Keratinocyte (primary cell): ENCODE results near the gene RHOU. TPM values are rescaled to one million over a fixed set of nuclear protein-coding genes. Genes with fewer than 3 reads are reported as not detected.

Source experiments
- DNase-seq: peaks from one replicate; pipeline ENCODE4 v3.0.0-alpha.2; 2011; ENCODE audit warnings: low read depth, missing footprints, low spot score
- FAIRE-seq: peaks from 2 replicates; lab custom pipeline; 2011; peaks lifted over from hg19 to GRCh38; lab: Jason Lieb, UNC
- H2AFZ ChIP-seq: 2 replicates; pipeline ENCODE4 v1.6.0; 2012; ENCODE audit warnings: low read length, control low read depth, inconsistent platforms; ENCODE audit not compliant: control insufficient read depth
- H3K27ac ChIP-seq: 2 replicates; pipeline ENCODE4 v1.5.1; 2011; ENCODE audit warnings: low read length; ENCODE audit not compliant: control insufficient read depth, insufficient read depth
- H3K27me3 ChIP-seq: 3 replicates; pipeline ENCODE4 v1.6.0; 2011; ENCODE audit warnings: low read length; ENCODE audit not compliant: control insufficient read depth, insufficient read depth; ENCODE audit errors: extremely low read depth
- H3K36me3 ChIP-seq, 2 experiments: 2 replicates in 1 of 2; 3 replicates in 1 of 2; pipeline ENCODE4 v1.5.1; 2011; ENCODE audit warnings: low read length in 2 of 2, mild to moderate bottlenecking in 1 of 2; ENCODE audit not compliant: control insufficient read depth in 2 of 2, insufficient read depth in 2 of 2; ENCODE audit errors: extremely low read depth in 1 of 2
- H3K4me1 ChIP-seq: 3 replicates; pipeline ENCODE4 v1.5.1; 2011; ENCODE audit warnings: low read length; ENCODE audit not compliant: control insufficient read depth, insufficient read depth; ENCODE audit errors: extremely low read depth
- H3K4me2 ChIP-seq: 3 replicates; pipeline ENCODE4 v1.6.0; 2011; ENCODE audit warnings: low read depth, low read length; ENCODE audit not compliant: control insufficient read depth, insufficient read depth; ENCODE audit errors: extremely low read depth
- H3K4me3 ChIP-seq, 3 experiments: fragments of 200-600 bp in 1 of 3; sonication (generic) in 1 of 3; 2 replicates in 2 of 3; 3 replicates in 1 of 3; pipeline ENCODE4 v1.5.1; 2011 to 2016; ENCODE audit warnings: low read length in 3 of 3, mild to moderate bottlenecking in 3 of 3, control low read depth in 2 of 3, inconsistent platforms in 1 of 3, low read depth in 1 of 3, mixed read lengths in 1 of 3, mixed run types in 1 of 3, moderate library complexity in 1 of 3; ENCODE audit not compliant: control insufficient read depth in 2 of 3, insufficient read depth in 2 of 3; ENCODE audit errors: extremely low read depth in 1 of 3
- H3K79me2 ChIP-seq: 2 replicates; pipeline ENCODE4 v1.6.0; 2012; ENCODE audit warnings: low read length; ENCODE audit not compliant: control insufficient read depth, insufficient read depth
- H3K9ac ChIP-seq: 3 replicates; pipeline ENCODE4 v1.6.0; 2011; ENCODE audit warnings: low read length; ENCODE audit not compliant: control insufficient read depth, insufficient read depth; ENCODE audit errors: extremely low read depth
- H3K9me1 ChIP-seq: 3 replicates; pipeline ENCODE4 v1.6.0; 2011; ENCODE audit warnings: low read length; ENCODE audit not compliant: control insufficient read depth, insufficient read depth; ENCODE audit errors: extremely low read depth
- H3K9me3 ChIP-seq: 2 replicates; pipeline ENCODE4 v1.5.1; 2012; ENCODE audit warnings: low read depth, low read length; ENCODE audit not compliant: control insufficient read depth
- H4K20me1 ChIP-seq: 3 replicates; pipeline ENCODE4 v1.6.0; 2011; ENCODE audit warnings: low read length; ENCODE audit not compliant: control insufficient read depth, insufficient read depth; ENCODE audit errors: extremely low read depth
- EZH2 ChIP-seq: IDR thresholded peaks from one replicate; pipeline ENCODE4 v1.6.1; 2012; ENCODE audit warnings: inconsistent platforms, mild to moderate bottlenecking, low read length, moderate library complexity
- dilution Hi-C: fragments of 300-500 bp; cut with MboI; formaldehyde crosslinking; loops from one replicate; pipeline ENCODE4 v1.7.0; 2020; ENCODE audit warnings: low sequenced_read_pairs; ENCODE audit not compliant: extremely low pct_ligation_motif_present
- polyA plus RNA-seq, 5 experiments: library from polyadenylated mRNA; depleted of rRNA in 3 of 5; stranded (reverse) in 3 of 5; stranded (forward) in 1 of 5; unstranded in 1 of 5; fragments of >200 nt; gene quantifications; 1 replicate in 1 of 5; 2 replicates in 3 of 5; 3 replicates in 1 of 5; pipeline versions ENCODE4 v1.2.1 to v1.2.3, GENCODE V29; 2011 to 2012; ENCODE audit warnings: missing spikeins in 2 of 5, low read depth in 1 of 5, low replicate concordance in 1 of 5
- TF ChIP-seq, protein P1 (sequence below), 3 experiments: IDR thresholded peaks in 1 of 3; conservative IDR thresholded peaks in 1 of 3; optimal IDR thresholded peaks in 1 of 3; 2 replicates in 2 of 3; 3 replicates in 1 of 3; pipeline versions ENCODE3 to v1.5.1; 2011; ENCODE audit warnings: low read length in 3 of 3, mild to moderate bottlenecking in 3 of 3, moderate library complexity in 2 of 3, control low read depth in 1 of 3, inconsistent platforms in 1 of 3; ENCODE audit not compliant: insufficient read depth in 2 of 3; ENCODE audit errors: extremely low read depth in 1 of 3

Gene RHOU
- polyA plus RNA-seq, 1 donor (not counting 4 experiments of a cell fraction or from before 2014, with no cell fraction given), result 0.29 TPM

DNA sequence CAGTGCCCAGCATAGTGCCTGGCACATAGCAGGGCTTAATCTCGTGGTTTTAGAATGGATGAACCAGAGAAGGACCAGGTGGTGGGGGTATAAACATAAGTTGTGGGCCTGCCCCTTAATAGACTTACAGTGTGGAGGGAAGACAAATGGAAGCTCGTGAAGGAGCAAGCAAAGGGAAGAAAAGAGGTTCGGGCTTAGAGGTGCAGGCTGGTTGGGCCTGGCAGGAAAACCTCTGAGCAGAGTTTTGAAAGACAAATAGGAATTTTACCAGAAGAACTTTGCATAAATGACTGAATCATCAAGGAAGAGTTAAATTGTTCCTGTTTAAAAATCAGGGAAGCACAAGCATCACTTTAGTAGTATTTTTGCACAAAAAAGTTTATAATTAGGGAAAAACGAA lies 4.5 kb downstream of the RHOU start:
- Histone ChIP-seq H3K79me2 (no peaks in the 10 kb centered on the region), H2AFZ (no peak overlapping the region), H3K4me3 (no peak overlapping the region), H3K9me1 (no peaks in the 10 kb centered on the region), H3K4me2 (no peak overlapping the region), H3K9me3 (no peaks in the 10 kb centered on the region), H3K27ac (no peak overlapping the region), H3K4me1 (peaks cover 4% of the 10 kb centered on the region), H3K36me3 (no peaks in the 10 kb centered on the region), H4K20me1 (no peaks in the 10 kb centered on the region), H3K27me3 (peaks cover 45% of the 10 kb centered on the region), H3K9ac (no peak overlapping the region)
- dilution Hi-C loops, result no loop called here
- no peak for TF ChIP-seq EZH2
- TF ChIP-seq, protein P1, sequence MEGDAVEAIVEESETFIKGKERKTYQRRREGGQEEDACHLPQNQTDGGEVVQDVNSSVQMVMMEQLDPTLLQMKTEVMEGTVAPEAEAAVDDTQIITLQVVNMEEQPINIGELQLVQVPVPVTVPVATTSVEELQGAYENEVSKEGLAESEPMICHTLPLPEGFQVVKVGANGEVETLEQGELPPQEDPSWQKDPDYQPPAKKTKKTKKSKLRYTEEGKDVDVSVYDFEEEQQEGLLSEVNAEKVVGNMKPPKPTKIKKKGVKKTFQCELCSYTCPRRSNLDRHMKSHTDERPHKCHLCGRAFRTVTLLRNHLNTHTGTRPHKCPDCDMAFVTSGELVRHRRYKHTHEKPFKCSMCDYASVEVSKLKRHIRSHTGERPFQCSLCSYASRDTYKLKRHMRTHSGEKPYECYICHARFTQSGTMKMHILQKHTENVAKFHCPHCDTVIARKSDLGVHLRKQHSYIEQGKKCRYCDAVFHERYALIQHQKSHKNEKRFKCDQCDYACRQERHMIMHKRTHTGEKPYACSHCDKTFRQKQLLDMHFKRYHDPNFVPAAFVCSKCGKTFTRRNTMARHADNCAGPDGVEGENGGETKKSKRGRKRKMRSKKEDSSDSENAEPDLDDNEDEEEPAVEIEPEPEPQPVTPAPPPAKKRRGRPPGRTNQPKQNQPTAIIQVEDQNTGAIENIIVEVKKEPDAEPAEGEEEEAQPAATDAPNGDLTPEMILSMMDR (optimal IDR thresholded peaks at IDR 0.05 in 1 of 3, IDR thresholded peaks at IDR 0.05 in 1 of 3, conservative IDR thresholded peaks at IDR 0.05 in 1 of 3; ENCODE audit: extremely low read depth in 1 of 3, insufficient read depth in 2 of 3, low read length in 3 of 3), result no peak
- no peak for DNase-seq
- FAIRE-seq, result no peak

DNA sequence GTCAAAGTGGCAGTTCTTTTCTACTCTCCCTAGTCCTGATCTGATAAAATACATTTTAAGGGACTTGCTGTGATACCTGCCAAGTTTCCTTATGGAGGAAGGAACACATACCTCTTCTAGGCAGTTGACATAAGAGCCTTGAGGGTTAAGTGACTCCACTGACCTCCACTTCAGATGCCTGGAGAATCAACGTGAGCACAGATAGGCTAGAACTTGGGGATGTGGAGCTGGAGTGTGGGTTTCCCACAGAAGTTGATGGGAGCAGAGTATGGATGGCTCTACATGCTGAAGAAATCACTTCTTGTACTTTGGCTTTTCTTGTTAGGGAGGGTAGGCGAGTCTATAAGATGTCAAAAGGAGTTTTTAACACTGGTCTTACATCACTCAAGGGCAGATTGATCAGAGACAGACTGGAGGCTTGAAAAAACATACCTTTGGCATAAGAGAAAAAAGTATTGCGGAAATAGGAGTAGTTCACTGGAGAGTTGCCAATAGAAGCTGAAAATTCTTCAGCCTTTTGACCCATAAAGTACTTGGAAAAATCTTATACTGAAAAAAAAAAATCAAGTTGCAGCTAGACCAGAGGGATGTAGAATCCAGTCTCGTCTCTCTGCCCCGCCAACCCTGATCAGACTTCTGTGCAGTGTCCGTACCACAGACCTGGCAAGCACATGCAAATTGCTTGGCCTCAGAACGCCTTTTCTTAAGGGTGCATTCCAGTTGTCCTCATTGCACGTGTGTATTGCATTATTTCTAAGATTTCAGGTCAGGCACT lies 5.5 kb downstream of the RHOU start:
- no peak for TF ChIP-seq EZH2
- TF ChIP-seq, protein P1 (optimal IDR thresholded peaks at IDR 0.05 in 1 of 3, IDR thresholded peaks at IDR 0.05 in 1 of 3, conservative IDR thresholded peaks at IDR 0.05 in 1 of 3; ENCODE audit: extremely low read depth in 1 of 3, insufficient read depth in 2 of 3, low read length in 3 of 3), result no peak
- H3K36me3 ChIP-seq, result no peaks in the 10 kb centered on the region
- no peaks in the 10 kb centered on the region for H3K9me1 ChIP-seq
- peaks cover 3% of the 10 kb centered on the region for H3K4me1 ChIP-seq
- dilution Hi-C loops, result no loop called here
- no peaks in the 10 kb centered on the region for H3K9me3 ChIP-seq
- no peak overlapping the region for H3K4me2 ChIP-seq
- H3K9ac ChIP-seq, result no peak overlapping the region
- H2AFZ ChIP-seq, result no peak overlapping the region
- H3K27me3 ChIP-seq, result peaks cover 37% of the 10 kb centered on the region
- H3K27ac ChIP-seq, result no peak overlapping the region
- DNase-seq, result no peak
- H3K4me3 ChIP-seq, result no peak overlapping the region
- no peaks in the 10 kb centered on the region for H3K79me2 ChIP-seq
- H4K20me1 ChIP-seq, result no peaks in the 10 kb centered on the region
- no peak for FAIRE-seq
